OCI-LY1 (cell line): ENCODE measurements around the gene SLC2A4RG.

Source experiments
- EZH2 ChIP-seq: fragments of 200-600 bp; sonication (generic), shearing (Covaris generic); IDR thresholded peaks from 2 replicates; pipeline ENCODE4 v1.8.0; 2017; ENCODE audit warnings: borderline replicate concordance, mixed run types, mild to moderate bottlenecking, antibody characterized with exemption, low read length, moderate library complexity, mixed read lengths
- TF ChIP-seq, protein P1 (sequence below): fragments of 200-600 bp; sonication (generic), shearing (Covaris generic); IDR thresholded peaks from 2 replicates; pipeline ENCODE4 v1.5.1; 2017; ENCODE audit warnings: mild to moderate bottlenecking, antibody characterized with exemption, low read length, moderate library complexity, mixed read lengths

DNA sequence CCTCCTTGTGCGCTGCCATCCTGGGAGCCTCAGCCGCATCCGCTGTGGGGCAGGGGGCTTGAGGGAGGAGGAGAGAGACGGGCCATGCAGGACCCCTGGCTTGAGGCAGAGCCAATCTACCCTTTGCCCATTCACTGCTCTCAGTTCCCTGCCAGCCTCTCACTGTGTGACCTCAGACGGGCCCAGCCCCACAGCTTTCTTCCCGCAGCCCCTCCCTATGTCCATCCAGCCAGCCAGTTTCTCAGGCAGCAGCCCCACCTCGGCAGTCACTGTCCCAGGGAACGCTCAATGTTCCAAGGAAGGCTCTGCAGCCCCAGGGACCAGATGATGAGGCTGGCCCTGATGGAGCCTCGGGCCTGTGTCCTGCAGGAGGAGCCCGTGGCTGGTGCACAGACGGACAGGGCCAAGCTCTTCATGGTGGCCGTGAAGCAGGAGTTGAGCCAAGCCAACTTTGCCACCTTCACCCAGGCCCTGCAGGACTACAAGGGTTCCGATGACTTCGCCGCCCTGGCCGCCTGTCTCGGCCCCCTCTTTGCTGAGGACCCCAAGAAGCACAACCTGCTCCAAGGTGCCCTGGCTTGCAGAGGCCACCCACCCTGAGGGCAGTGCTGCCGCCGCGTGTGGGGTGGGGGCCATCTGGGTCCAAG, 47.0 kb upstream of the SLC2A4RG start:
- TF ChIP-seq, protein P1, sequence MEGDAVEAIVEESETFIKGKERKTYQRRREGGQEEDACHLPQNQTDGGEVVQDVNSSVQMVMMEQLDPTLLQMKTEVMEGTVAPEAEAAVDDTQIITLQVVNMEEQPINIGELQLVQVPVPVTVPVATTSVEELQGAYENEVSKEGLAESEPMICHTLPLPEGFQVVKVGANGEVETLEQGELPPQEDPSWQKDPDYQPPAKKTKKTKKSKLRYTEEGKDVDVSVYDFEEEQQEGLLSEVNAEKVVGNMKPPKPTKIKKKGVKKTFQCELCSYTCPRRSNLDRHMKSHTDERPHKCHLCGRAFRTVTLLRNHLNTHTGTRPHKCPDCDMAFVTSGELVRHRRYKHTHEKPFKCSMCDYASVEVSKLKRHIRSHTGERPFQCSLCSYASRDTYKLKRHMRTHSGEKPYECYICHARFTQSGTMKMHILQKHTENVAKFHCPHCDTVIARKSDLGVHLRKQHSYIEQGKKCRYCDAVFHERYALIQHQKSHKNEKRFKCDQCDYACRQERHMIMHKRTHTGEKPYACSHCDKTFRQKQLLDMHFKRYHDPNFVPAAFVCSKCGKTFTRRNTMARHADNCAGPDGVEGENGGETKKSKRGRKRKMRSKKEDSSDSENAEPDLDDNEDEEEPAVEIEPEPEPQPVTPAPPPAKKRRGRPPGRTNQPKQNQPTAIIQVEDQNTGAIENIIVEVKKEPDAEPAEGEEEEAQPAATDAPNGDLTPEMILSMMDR: no peak
- no peak for TF ChIP-seq EZH2
